ENCODE results near the gene TALDO1.

DNA sequence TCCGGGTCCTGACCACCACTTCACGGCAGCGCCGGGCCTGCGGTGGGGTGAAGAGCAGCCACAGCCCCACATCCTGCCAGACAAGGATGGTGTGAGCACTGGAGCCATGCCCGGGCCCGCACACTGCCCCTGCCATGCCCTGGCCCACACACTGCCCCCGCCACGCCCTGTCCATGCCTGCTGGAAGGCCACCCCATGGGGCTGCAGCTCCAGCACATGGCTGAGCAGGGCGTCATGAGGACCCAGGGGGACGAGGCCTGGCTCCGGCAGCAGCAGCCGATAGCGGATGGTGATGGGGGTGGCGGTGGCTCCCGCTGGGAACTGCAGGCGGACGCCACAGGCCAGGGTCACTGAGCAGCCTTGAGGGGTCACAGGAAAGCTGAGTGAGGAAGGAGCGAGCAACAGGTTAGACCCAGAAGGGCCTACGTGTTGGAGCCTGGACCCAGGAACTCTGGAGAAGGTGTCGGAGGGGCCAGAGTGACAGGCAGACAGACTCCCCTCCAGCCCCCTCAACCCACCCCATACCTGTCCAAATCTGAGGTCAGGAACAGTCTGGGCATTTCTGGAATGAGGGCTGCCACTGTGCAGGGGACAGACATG is 54.9 kb downstream of the TALDO1 start:
- TF ChIP-seq, protein P1, sequence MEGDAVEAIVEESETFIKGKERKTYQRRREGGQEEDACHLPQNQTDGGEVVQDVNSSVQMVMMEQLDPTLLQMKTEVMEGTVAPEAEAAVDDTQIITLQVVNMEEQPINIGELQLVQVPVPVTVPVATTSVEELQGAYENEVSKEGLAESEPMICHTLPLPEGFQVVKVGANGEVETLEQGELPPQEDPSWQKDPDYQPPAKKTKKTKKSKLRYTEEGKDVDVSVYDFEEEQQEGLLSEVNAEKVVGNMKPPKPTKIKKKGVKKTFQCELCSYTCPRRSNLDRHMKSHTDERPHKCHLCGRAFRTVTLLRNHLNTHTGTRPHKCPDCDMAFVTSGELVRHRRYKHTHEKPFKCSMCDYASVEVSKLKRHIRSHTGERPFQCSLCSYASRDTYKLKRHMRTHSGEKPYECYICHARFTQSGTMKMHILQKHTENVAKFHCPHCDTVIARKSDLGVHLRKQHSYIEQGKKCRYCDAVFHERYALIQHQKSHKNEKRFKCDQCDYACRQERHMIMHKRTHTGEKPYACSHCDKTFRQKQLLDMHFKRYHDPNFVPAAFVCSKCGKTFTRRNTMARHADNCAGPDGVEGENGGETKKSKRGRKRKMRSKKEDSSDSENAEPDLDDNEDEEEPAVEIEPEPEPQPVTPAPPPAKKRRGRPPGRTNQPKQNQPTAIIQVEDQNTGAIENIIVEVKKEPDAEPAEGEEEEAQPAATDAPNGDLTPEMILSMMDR (IDR thresholded peaks at IDR 0.05), result no peak
- TF ChIP-seq POLR2A (IDR thresholded peaks at IDR 0.05), result no peak
